Activated naive CD4-positive, alpha-beta T cell treated with anti-CD3 and anti-CD28 coated beads, Interleukin-2, amount 50 U/mL, for 24 hours (primary cell): Measurements from ENCODE around the gene DPYD.

Experiments
- H3K27ac Mint-ChIP-seq: one replicate; pipeline ENCODE4 v1.8.0; 2021; ENCODE audit warnings: mild to moderate bottlenecking, mixed read lengths
- H3K27me3 Mint-ChIP-seq: one replicate; pipeline ENCODE4 v1.8.0; 2021; ENCODE audit warnings: mixed read lengths
- H3K36me3 Mint-ChIP-seq: one replicate; pipeline ENCODE4 v1.8.0; 2021; ENCODE audit warnings: mixed read lengths
- H3K4me1 Mint-ChIP-seq: one replicate; pipeline ENCODE4 v1.8.0; 2021; ENCODE audit warnings: mixed read lengths
- H3K4me3 Mint-ChIP-seq: one replicate; pipeline ENCODE4 v1.8.0; 2021; ENCODE audit warnings: mild to moderate bottlenecking, mixed read lengths
- H3K9me3 Mint-ChIP-seq: one replicate; pipeline ENCODE4 v1.8.0; 2021; ENCODE audit warnings: mixed read lengths

Gene DPYD

GRCh38 chr1:97163591-97164275 is 757.1 kb downstream of the DPYD start:
- H3K27ac Mint-ChIP-seq, result no peak overlapping the region
- H3K36me3 Mint-ChIP-seq, result peaks cover 32% of the 10 kb centered on the region
- no peak overlapping the region for H3K4me3 Mint-ChIP-seq
- H3K27me3 Mint-ChIP-seq, result no peaks in the 10 kb centered on the region
- H3K9me3 Mint-ChIP-seq, result no peaks in the 10 kb centered on the region
- H3K4me1 Mint-ChIP-seq, result no peaks in the 10 kb centered on the region

- H3K9me3 Mint-ChIP-seq, result peaks cover 5% of the 10 kb centered on the region
- no peak overlapping the region for H3K27ac Mint-ChIP-seq
- H3K4me1 Mint-ChIP-seq, result no peaks in the 10 kb centered on the region
- peaks cover 28% of the 10 kb centered on the region for H3K36me3 Mint-ChIP-seq
- H3K27me3 Mint-ChIP-seq, result no peaks in the 10 kb centered on the region
- H3K4me3 Mint-ChIP-seq, result no peak overlapping the region
Observed at GRCh38 chr1:97160818-97161217, 760.0 kb downstream of the DPYD start.

- Mint-ChIP-seq H3K4me1 (no peaks in the 10 kb centered on the region), H3K36me3 (peaks cover 29% of the 10 kb centered on the region), H3K4me3 (no peak overlapping the region), H3K27ac (no peak overlapping the region), H3K9me3 (peaks cover 10% of the 10 kb centered on the region), H3K27me3 (no peaks in the 10 kb centered on the region)
Observed at GRCh38 chr1:97159342-97159741, 761.5 kb downstream of the DPYD start.

GRCh38 chr1:97158691-97159096 is 762.1 kb downstream of the DPYD start:
- Mint-ChIP-seq H3K4me1 (no peaks in the 10 kb centered on the region), H3K27me3 (no peaks in the 10 kb centered on the region), H3K27ac (no peak overlapping the region), H3K36me3 (peaks cover 29% of the 10 kb centered on the region), H3K9me3 (peaks cover 10% of the 10 kb centered on the region), H3K4me3 (no peak overlapping the region)

GRCh38 chr1:97157991-97158390 is 762.8 kb downstream of the DPYD start:
- peaks cover 10% of the 10 kb centered on the region for H3K9me3 Mint-ChIP-seq
- no peak overlapping the region for H3K4me3 Mint-ChIP-seq
- no peaks in the 10 kb centered on the region for H3K4me1 Mint-ChIP-seq
- peaks cover 28% of the 10 kb centered on the region for H3K36me3 Mint-ChIP-seq
- no peaks in the 10 kb centered on the region for H3K27me3 Mint-ChIP-seq
- H3K27ac Mint-ChIP-seq, result no peak overlapping the region

- Mint-ChIP-seq H3K27ac (no peak overlapping the region), H3K27me3 (no peaks in the 10 kb centered on the region), H3K9me3 (peaks cover 6% of the 10 kb centered on the region), H3K36me3 (peaks cover 35% of the 10 kb centered on the region), H3K4me1 (no peaks in the 10 kb centered on the region), H3K4me3 (no peak overlapping the region)
Observed at GRCh38 chr1:97151651-97152050, 769.2 kb downstream of the DPYD start.

- H3K36me3 Mint-ChIP-seq, result peaks cover 21% of the 10 kb centered on the region
- no peaks in the 10 kb centered on the region for H3K4me1 Mint-ChIP-seq
- H3K27ac Mint-ChIP-seq, result no peak overlapping the region
- no peak overlapping the region for H3K4me3 Mint-ChIP-seq
- no peaks in the 10 kb centered on the region for H3K9me3 Mint-ChIP-seq
- no peaks in the 10 kb centered on the region for H3K27me3 Mint-ChIP-seq
Observed at GRCh38 chr1:97145321-97145956, 775.4 kb downstream of the DPYD start.

- Mint-ChIP-seq H3K27ac (no peak overlapping the region), H3K4me3 (no peak overlapping the region), H3K27me3 (no peaks in the 10 kb centered on the region), H3K9me3 (no peaks in the 10 kb centered on the region), H3K4me1 (peaks cover under 1% of the 10 kb centered on the region), H3K36me3 (peaks cover 17% of the 10 kb centered on the region)
Observed at GRCh38 chr1:97144527-97144926, 776.3 kb downstream of the DPYD start.

GRCh38 chr1:97143236-97143882 is 777.5 kb downstream of the DPYD start:
- Mint-ChIP-seq H3K27ac (no peak overlapping the region), H3K36me3 (peaks cover 17% of the 10 kb centered on the region), H3K4me1 (peaks cover 10% of the 10 kb centered on the region), H3K27me3 (no peaks in the 10 kb centered on the region), H3K9me3 (no peaks in the 10 kb centered on the region), H3K4me3 (no peak overlapping the region)

GRCh38 chr1:97140611-97141010 is 780.2 kb downstream of the DPYD start:
- Mint-ChIP-seq H3K27ac (no peak overlapping the region), H3K27me3 (no peaks in the 10 kb centered on the region)

GRCh38 chr1:97139512-97139911 is 781.3 kb downstream of the DPYD start:
- no peaks in the 10 kb centered on the region for H3K27me3 Mint-ChIP-seq
- peaks cover 14% of the 10 kb centered on the region for H3K4me1 Mint-ChIP-seq
- H3K27ac Mint-ChIP-seq, result no peak overlapping the region
- H3K9me3 Mint-ChIP-seq, result no peaks in the 10 kb centered on the region
- H3K36me3 Mint-ChIP-seq, result peaks cover 5% of the 10 kb centered on the region
- no peak overlapping the region for H3K4me3 Mint-ChIP-seq

More at GRCh38 chr1:97140611-97141010, 780.2 kb downstream of the DPYD start:
- no peaks in the 10 kb centered on the region for H3K9me3 Mint-ChIP-seq
- H3K36me3 Mint-ChIP-seq, result peaks cover 8% of the 10 kb centered on the region
- H3K4me1 Mint-ChIP-seq, result peaks cover 14% of the 10 kb centered on the region
- H3K4me3 Mint-ChIP-seq, result no peak overlapping the region

- no peak overlapping the region for H3K27ac Mint-ChIP-seq
Observed at GRCh38 chr1:97138515-97139032, 782.3 kb downstream of the DPYD start.

GRCh38 chr1:97137862-97138514 is 782.8 kb downstream of the DPYD start:
- Mint-ChIP-seq H3K4me1 (peaks cover 14% of the 10 kb centered on the region), H3K27me3 (no peaks in the 10 kb centered on the region), H3K4me3 (no peak overlapping the region), H3K36me3 (peaks cover 5% of the 10 kb centered on the region), H3K9me3 (no peaks in the 10 kb centered on the region), H3K27ac (no peak overlapping the region)

More at GRCh38 chr1:97138515-97139032, 782.3 kb downstream of the DPYD start:
- Mint-ChIP-seq H3K4me1 (peaks cover 14% of the 10 kb centered on the region), H3K27me3 (no peaks in the 10 kb centered on the region), H3K36me3 (peaks cover 5% of the 10 kb centered on the region), H3K9me3 (no peaks in the 10 kb centered on the region), H3K4me3 (no peak overlapping the region)

- Mint-ChIP-seq H3K27ac (no peak overlapping the region), H3K36me3 (peaks cover 5% of the 10 kb centered on the region), H3K4me3 (no peak overlapping the region), H3K4me1 (peaks cover 14% of the 10 kb centered on the region), H3K27me3 (no peaks in the 10 kb centered on the region), H3K9me3 (no peaks in the 10 kb centered on the region)
Observed at GRCh38 chr1:97136996-97137395, 783.8 kb downstream of the DPYD start.

- peaks cover 14% of the 10 kb centered on the region for H3K4me1 Mint-ChIP-seq
- no peaks in the 10 kb centered on the region for H3K9me3 Mint-ChIP-seq
- peaks cover 6% of the 10 kb centered on the region for H3K36me3 Mint-ChIP-seq
- H3K27ac Mint-ChIP-seq, result no peak overlapping the region
- no peaks in the 10 kb centered on the region for H3K27me3 Mint-ChIP-seq
- H3K4me3 Mint-ChIP-seq, result no peak overlapping the region
Observed at GRCh38 chr1:97135972-97136371, 784.9 kb downstream of the DPYD start.
